Fibroblast of lung (primary cell): Measurements from ENCODE around the gene PPP1R10. TPM values are rescaled to one million over a fixed set of nuclear protein-coding genes. Genes with fewer than 3 reads are reported as not detected.

Source experiments
- DNase-seq, 2 donors: peaks; one replicate each; pipeline versions ENCODE4 v3.0.0 to v3.0.0-alpha.2; 2010; ENCODE audit warnings: low read depth in 2 of 2
- H2AFZ ChIP-seq: 2 replicates; pipeline ENCODE4 v1.5.1; 2012; ENCODE audit warnings: low read length, control low read depth, inconsistent platforms
- H3K27ac ChIP-seq: 2 replicates; pipeline ENCODE4 v1.5.1; 2011; ENCODE audit warnings: low read length, control low read depth; ENCODE audit not compliant: insufficient read depth
- H3K27me3 ChIP-seq: 2 replicates; pipeline ENCODE4 v1.5.1; 2011; ENCODE audit warnings: mild to moderate bottlenecking, low read length; ENCODE audit not compliant: control insufficient read depth, insufficient read depth
- H3K36me3 ChIP-seq: 2 replicates; pipeline ENCODE4 v1.5.1; 2011; ENCODE audit warnings: low read length; ENCODE audit not compliant: control insufficient read depth, insufficient read depth
- H3K4me1 ChIP-seq: 2 replicates; pipeline ENCODE4 v1.5.1; 2011; ENCODE audit warnings: low read length; ENCODE audit not compliant: control insufficient read depth, insufficient read depth; ENCODE audit errors: extremely low read depth
- H3K4me2 ChIP-seq: 2 replicates; pipeline ENCODE4 v1.5.1; 2011; ENCODE audit warnings: low read length, control low read depth; ENCODE audit not compliant: insufficient read depth; ENCODE audit errors: extremely low read depth
- H3K4me3 ChIP-seq, 4 experiments: fragments of 200-600 bp in 1 of 4; sonication (generic) in 1 of 4; replicated peaks in 1 of 4; 2 replicates each; pipeline ENCODE4 v1.5.1; 2011 to 2016; ENCODE audit warnings: low read length in 4 of 4, low read depth in 3 of 4, mild to moderate bottlenecking in 3 of 4, control low read depth in 2 of 4, inconsistent platforms in 1 of 4, mixed read lengths in 1 of 4; ENCODE audit not compliant: insufficient read depth in 1 of 4; ENCODE audit errors: control extremely low read depth in 1 of 4
- H3K79me2 ChIP-seq: 2 replicates; pipeline ENCODE4 v1.5.1; 2012; ENCODE audit warnings: mild to moderate bottlenecking, low read length, inconsistent platforms; ENCODE audit not compliant: control insufficient read depth, insufficient read depth
- H3K9ac ChIP-seq: 2 replicates; pipeline ENCODE4 v1.5.1; 2011; ENCODE audit warnings: mild to moderate bottlenecking, low read length, control low read depth; ENCODE audit not compliant: insufficient read depth
- H3K9me3 ChIP-seq: 2 replicates; pipeline ENCODE4 v1.5.1; 2012; ENCODE audit warnings: low read depth, low read length; ENCODE audit not compliant: control insufficient read depth, insufficient read depth
- H4K20me1 ChIP-seq: 2 replicates; pipeline ENCODE4 v1.5.1; 2011; ENCODE audit warnings: low read length; ENCODE audit not compliant: control insufficient read depth, insufficient read depth; ENCODE audit errors: extremely low read depth
- CTCF ChIP-seq, 2 donors: IDR thresholded peaks in 1 of 2; conservative IDR thresholded peaks in 1 of 2; 1 replicate in 1 of 2; 2 replicates in 1 of 2; pipeline ENCODE4 v1.5.1; 2011 to 2012; ENCODE audit warnings: low read length in 2 of 2, control low read depth in 1 of 2, inconsistent platforms in 1 of 2, low read depth in 1 of 2, mild to moderate bottlenecking in 1 of 2
- EZH2 ChIP-seq: IDR thresholded peaks from 2 replicates; pipeline ENCODE4 v1.5.1; 2012; ENCODE audit warnings: low read length, control low read depth, mild to moderate bottlenecking; ENCODE audit errors: missing control alignments
- polyA plus RNA-seq, 2 donors: library from polyadenylated mRNA; depleted of rRNA in 1 of 2; stranded (reverse) in 1 of 2; unstranded in 1 of 2; fragments of >200 nt; gene quantifications; 2 replicates each; pipeline ENCODE4 v1.2.1, GENCODE V29; 2011 to 2012; ENCODE audit warnings: missing spikeins in 1 of 2
- total RNA-seq: library from RNA; depleted of rRNA; stranded (reverse); fragments of >200 nt; gene quantifications from 2 replicates; pipeline ENCODE4 v1.2.1, GENCODE V29; 2014

The PPP1R10 gene
- total and polyA plus RNA-seq, 2 donors (not counting 1 experiment from before 2014, with no cell fraction given), result 25.2 to 28.2 TPM

- Histone ChIP-seq H3K4me1 (peaks cover 3% of the 10 kb centered on the region), H3K9me3 (no peaks in the 10 kb centered on the region), H3K36me3 (peaks cover 10% of the 10 kb centered on the region), H3K79me2 (peaks cover 31% of the 10 kb centered on the region), H3K4me2 (no peak overlapping the region), H3K4me3 (no peak overlapping the region), H3K27ac (no peak overlapping the region), H4K20me1 (no peaks in the 10 kb centered on the region), H2AFZ (no peak overlapping the region), H3K9ac (no peak overlapping the region), H3K27me3 (no peaks in the 10 kb centered on the region)
- DNase-seq, result no peak
- TF ChIP-seq EZH2 (no peak), CTCF (conservative IDR thresholded peaks at IDR 0.05 in 1 of 2, IDR thresholded peaks at IDR 0.05 in 1 of 2; ENCODE audit: low read depth in 1 of 2, low read length in 2 of 2) (no peak)
These were observed 2.5 kb upstream of the PPP1R10 start for GRCh38 chr6:30619561-30619960.

GRCh38 chr6:30618270-30618797 is 1.3 kb upstream of the PPP1R10 start:
- H3K79me2 ChIP-seq, result peaks cover 37% of the 10 kb centered on the region
- TF ChIP-seq CTCF (conservative IDR thresholded peaks at IDR 0.05 in 1 of 2, IDR thresholded peaks at IDR 0.05 in 1 of 2; ENCODE audit: low read depth in 1 of 2, low read length in 2 of 2) (no peak), EZH2 (no peak)
- no peak overlapping the region for H2AFZ ChIP-seq
- H3K9ac ChIP-seq, result peak overlapping the region; percentile 83
- H3K27ac ChIP-seq, result peak overlapping the region; percentile 98
- peak overlapping the region; percentile 89 for H3K4me2 ChIP-seq
- no peaks in the 10 kb centered on the region for H3K9me3 ChIP-seq
- H3K36me3 ChIP-seq, result peaks cover 10% of the 10 kb centered on the region
- H4K20me1 ChIP-seq, result no peaks in the 10 kb centered on the region
- H3K27me3 ChIP-seq, result no peaks in the 10 kb centered on the region
- peak overlapping the region; percentile 56 to 94 (median 74) for H3K4me3 ChIP-seq
- peaks cover 13% of the 10 kb centered on the region for H3K4me1 ChIP-seq
- no peak for DNase-seq

- peak within 1 kb of the TSS; percentile 97 for H3K4me2 ChIP-seq
- peaks cover 16% of the 10 kb centered on the region for H3K4me1 ChIP-seq
- H3K27ac ChIP-seq, result peak within 1 kb of the TSS; percentile 98
- H4K20me1 ChIP-seq, result no peaks in the 10 kb centered on the region
- peak within 1 kb of the TSS; percentile 63 to 98 (median 94) for H3K4me3 ChIP-seq
- no peaks in the 10 kb centered on the region for H3K27me3 ChIP-seq
- DNase-seq, result peak; percentile 97 to 99
- TF ChIP-seq CTCF (conservative IDR thresholded peaks at IDR 0.05 in 1 of 2, IDR thresholded peaks at IDR 0.05 in 1 of 2; ENCODE audit: low read depth in 1 of 2, low read length in 2 of 2), result no peak
- no peak for TF ChIP-seq EZH2
- H3K9ac ChIP-seq, result peak within 1 kb of the TSS; percentile 84
- peaks cover 37% of the 10 kb centered on the region for H3K79me2 ChIP-seq
- no peaks in the 10 kb centered on the region for H3K9me3 ChIP-seq
- peak within 1 kb of the TSS; percentile 76 for H2AFZ ChIP-seq
- H3K36me3 ChIP-seq, result peaks cover 8% of the 10 kb centered on the region
These were observed 674 bp upstream of the PPP1R10 start, which contains the start of gene MRPS18B for GRCh38 chr6:30617565-30618269. TSS of gene MRPS18B (plus strand) at chr6:30617840. CDS start at chr6:30617866, 26 bp downstream.
